T-helper 1 cell treated with Interleukin-12 subunit alpha and Interleukin-12 subunit beta and Interleukin-4 antibody, amounts not matched to agents 30 μg/mL and 1 μg/mL, for 36 hours (primary cell): Measurements from ENCODE around the gene ALDH9A1.
"Not testable (repeated sequence)": the region's sequence is repeated elsewhere in the genome, so short reads cannot be mapped to it uniquely, and the experiment has no call there.

Experiments used
- H3K27ac Mint-ChIP-seq: one replicate; pipeline ENCODE4 v1.8.0; 2021; ENCODE audit warnings: mild to moderate bottlenecking, mixed read lengths
- H3K27me3 Mint-ChIP-seq: one replicate; pipeline ENCODE4 v1.8.0; 2021; ENCODE audit warnings: low read depth, mixed read lengths
- H3K36me3 Mint-ChIP-seq: one replicate; pipeline ENCODE4 v1.8.0; 2021; ENCODE audit warnings: low read depth, mixed read lengths
- H3K4me1 Mint-ChIP-seq: one replicate; pipeline ENCODE4 v1.8.0; 2021; ENCODE audit warnings: low read depth, mixed read lengths
- H3K4me3 Mint-ChIP-seq: one replicate; pipeline ENCODE4 v1.8.0; 2021; ENCODE audit warnings: mild to moderate bottlenecking, moderate library complexity, mixed read lengths
- H3K9me3 Mint-ChIP-seq: one replicate; pipeline ENCODE4 v1.8.0; 2021; ENCODE audit warnings: mixed read lengths

ALDH9A1 gene

DNA sequence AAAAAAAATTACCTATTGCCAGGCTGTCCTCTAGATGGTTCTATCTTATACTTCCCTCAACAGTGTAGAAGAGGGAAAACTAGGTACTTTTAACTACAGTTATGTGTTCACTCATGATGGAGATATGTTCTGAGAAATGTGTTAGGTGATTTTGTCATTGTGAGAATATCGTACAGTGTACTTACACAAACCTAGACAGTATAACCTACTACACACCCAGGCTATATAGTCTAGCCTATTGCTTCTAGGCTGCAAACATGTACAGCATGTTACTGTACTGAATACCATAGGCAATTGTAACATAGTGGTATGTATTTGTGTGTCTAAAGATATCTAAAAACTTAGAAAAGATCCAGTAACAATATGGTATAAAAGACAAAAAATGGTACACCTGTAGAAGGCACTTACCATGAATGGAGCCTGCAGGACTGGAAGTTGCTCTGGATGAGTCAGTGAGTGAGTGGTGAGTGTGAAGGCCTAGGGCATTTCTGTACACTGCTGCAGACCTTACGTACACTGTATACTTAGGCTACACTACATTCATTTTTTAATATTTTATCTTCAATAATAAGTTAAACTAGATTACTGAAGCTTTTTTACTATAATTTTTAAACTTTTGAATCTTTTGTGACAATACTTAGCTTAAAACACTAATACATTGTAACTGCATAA is 54.2 kb downstream of the ALDH9A1 start:
- Mint-ChIP-seq H3K9me3 (no peaks in the 10 kb centered on the region), H3K27ac (no peak overlapping the region), H3K36me3 (peaks cover 3% of the 10 kb centered on the region), H3K4me3 (no peak overlapping the region), H3K27me3 (no peaks in the 10 kb centered on the region), H3K4me1 (peaks cover 20% of the 10 kb centered on the region)

DNA sequence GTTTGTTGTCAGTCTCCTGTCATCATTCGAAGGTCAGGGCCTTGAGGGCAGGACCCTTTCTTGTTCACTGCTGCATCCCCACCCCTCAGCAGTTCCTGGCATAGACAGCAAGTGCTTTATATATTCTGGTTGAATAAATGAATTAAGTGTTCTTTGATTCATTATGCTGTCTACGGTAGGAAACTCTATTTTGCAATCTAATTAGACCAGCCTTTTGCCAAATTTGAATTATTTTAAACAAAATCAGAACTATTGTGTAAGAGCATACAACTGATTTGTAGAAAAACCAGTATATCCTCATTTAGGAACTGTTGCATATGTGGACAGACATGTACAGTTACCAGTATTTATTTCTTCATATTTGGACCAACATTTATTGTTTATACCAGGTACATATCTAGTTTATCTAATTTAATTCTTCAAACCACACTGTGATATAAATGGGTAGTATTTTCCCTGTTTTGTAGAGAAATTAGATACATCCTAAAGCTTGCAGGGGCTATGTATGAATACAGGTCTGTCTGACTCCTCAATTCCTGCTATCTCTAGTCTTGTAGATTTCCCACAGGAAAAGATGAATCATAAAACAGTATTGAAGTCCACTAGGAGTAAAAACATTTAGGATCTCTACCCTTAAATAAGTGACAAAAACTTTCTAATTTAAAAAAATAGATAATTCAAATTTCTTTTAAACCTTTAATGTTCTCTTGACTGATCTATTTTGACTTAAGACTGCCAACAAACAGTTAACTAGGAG is 57.0 kb downstream of the ALDH9A1 start:
- Mint-ChIP-seq H3K4me3 (no peak overlapping the region), H3K27me3 (no peaks in the 10 kb centered on the region), H3K27ac (no peak overlapping the region), H3K4me1 (peaks cover 16% of the 10 kb centered on the region), H3K36me3 (peaks cover 3% of the 10 kb centered on the region), H3K9me3 (no peaks in the 10 kb centered on the region)

DNA sequence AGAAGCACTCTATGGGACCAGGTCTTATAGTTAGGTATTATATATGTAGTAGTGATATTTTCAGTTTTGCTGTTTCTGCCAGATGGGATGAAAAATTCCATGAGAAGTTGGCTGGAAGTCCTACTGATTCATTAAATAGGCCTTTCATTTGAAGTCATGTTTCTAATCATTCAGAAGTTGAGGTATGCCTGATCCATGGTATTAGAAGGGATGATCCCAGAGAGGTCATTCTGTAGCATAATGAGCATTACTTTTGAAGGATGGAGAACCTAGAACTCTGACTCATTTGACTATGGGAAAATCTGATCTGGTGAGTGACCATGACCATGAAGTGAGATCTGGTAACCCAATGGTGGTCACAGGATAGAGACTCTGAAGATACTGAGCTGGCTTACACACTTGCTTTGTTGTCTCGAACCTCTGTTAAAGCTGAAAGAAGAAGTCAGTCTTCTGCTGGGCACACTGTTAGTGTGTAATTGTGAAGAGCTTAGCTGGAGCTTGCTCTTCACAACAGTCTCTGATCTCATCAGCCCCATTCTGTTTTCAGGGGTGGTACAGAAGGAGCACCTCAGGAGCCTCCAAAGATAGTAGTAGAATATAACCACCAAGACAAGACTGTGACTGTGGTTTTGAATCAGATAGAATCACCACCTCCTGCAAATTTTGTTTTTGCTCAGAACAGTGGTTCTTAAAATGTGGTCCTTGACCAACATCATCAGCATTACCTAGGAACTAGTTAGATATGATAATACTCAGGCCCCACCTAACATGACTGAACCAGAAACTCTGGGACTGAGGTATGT is 58.3 kb downstream of the ALDH9A1 start:
- no peaks in the 10 kb centered on the region for H3K9me3 Mint-ChIP-seq
- H3K36me3 Mint-ChIP-seq = no peaks in the 10 kb centered on the region
- no peaks in the 10 kb centered on the region for H3K27me3 Mint-ChIP-seq
- H3K4me3 Mint-ChIP-seq = no peak overlapping the region
- no peak overlapping the region for H3K27ac Mint-ChIP-seq
- peaks cover 7% of the 10 kb centered on the region for H3K4me1 Mint-ChIP-seq

DNA sequence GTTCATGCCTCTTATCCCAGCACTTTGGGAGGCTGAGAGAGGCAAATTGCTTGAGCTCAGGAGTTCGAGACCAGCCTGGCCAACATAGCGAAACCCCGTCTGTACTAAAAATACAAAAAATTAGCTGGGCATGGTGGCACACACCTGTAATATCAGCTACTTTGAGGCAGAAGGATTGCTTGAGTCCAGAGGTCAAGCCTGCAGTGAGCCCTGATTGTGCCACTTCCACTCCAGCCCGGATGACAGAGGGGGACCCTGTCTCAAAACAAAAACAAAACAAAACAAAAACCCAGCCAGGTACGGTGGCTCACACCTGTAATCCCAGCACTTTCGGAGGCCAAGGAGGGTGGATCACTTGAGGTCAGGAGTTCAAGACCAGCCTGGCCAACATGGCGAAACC is 60.2 kb downstream of the ALDH9A1 start:
- not testable (repeated sequence) for H3K4me1 Mint-ChIP-seq, H3K36me3 Mint-ChIP-seq

DNA sequence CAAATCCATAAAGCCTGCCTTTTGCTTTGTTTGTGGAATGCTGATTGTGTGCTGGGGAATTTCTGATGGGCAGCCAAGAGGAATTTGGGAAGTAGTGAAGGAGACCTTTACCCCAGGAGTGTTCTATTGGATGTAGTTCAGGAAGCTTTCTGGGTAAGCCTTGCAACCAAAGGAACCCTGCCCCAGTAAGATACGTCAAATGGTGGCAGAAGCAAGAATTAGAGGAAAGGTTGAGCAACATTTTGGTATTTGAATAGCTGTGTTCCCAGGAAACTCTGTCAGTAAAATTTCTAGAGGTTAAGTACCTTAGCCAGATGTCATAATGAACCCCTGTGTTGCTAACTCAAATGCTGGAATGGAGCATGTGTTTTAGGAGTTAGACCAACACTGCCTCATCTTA is 60.9 kb downstream of the ALDH9A1 start:
- Mint-ChIP-seq H3K36me3 (no peaks in the 10 kb centered on the region), H3K27me3 (peaks cover 7% of the 10 kb centered on the region), H3K27ac (no peak overlapping the region), H3K9me3 (no peaks in the 10 kb centered on the region), H3K4me3 (no peak overlapping the region), H3K4me1 (peaks cover 13% of the 10 kb centered on the region)

More for the DNA sequence above, 60.2 kb downstream of the ALDH9A1 start:
- not testable (repeated sequence) for H3K4me3 Mint-ChIP-seq, H3K27ac Mint-ChIP-seq, H3K9me3 Mint-ChIP-seq, H3K27me3 Mint-ChIP-seq

DNA sequence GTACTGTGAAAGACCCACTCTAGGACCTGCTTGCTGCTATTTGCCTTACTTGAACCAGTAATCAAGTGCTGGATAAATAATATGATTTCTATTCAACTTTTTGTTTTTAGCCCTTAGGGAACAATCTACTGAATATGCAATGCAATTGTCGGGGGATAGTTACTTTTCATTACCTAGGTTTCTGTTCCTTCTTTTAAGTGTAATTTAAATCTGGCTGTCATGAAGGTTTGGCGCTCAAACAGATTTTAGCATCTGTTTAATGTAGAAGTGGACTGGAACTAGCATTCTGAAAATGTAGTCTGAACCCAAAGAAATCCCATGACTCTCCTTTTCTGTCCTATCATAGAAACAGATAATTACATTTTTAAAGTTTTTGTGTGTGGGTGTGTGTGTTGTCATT is 62.5 kb downstream of the ALDH9A1 start:
- H3K4me3 Mint-ChIP-seq = no peak overlapping the region
- H3K4me1 Mint-ChIP-seq = peaks cover 11% of the 10 kb centered on the region

DNA sequence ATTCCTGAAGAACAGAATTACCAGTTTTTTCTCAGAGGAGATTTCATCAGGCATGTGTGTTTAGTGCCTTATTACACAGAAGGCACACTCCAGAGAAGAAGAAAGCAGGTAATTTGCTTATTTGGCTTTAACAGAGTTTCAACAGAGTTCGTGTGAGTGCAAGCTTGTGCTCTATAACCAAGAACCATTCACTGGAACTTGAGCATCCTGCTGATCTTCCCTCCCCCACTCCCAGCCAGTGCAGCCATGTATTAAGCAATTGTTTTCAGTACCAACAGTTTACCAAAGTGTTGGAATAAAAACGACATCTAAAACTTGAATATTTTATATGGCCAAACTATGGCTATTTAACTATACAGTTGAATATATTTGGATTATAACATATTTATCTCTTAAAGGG is 63.0 kb downstream of the ALDH9A1 start:
- Mint-ChIP-seq H3K4me3 (no peak overlapping the region), H3K9me3 (no peaks in the 10 kb centered on the region), H3K36me3 (no peaks in the 10 kb centered on the region), H3K27me3 (peaks cover 7% of the 10 kb centered on the region), H3K27ac (no peak overlapping the region), H3K4me1 (peaks cover 11% of the 10 kb centered on the region)

More for the DNA sequence above, 62.5 kb downstream of the ALDH9A1 start:
- H3K36me3 Mint-ChIP-seq = no peaks in the 10 kb centered on the region
- H3K27me3 Mint-ChIP-seq = peaks cover 7% of the 10 kb centered on the region
- H3K27ac Mint-ChIP-seq = no peak overlapping the region
- H3K9me3 Mint-ChIP-seq = no peaks in the 10 kb centered on the region

DNA sequence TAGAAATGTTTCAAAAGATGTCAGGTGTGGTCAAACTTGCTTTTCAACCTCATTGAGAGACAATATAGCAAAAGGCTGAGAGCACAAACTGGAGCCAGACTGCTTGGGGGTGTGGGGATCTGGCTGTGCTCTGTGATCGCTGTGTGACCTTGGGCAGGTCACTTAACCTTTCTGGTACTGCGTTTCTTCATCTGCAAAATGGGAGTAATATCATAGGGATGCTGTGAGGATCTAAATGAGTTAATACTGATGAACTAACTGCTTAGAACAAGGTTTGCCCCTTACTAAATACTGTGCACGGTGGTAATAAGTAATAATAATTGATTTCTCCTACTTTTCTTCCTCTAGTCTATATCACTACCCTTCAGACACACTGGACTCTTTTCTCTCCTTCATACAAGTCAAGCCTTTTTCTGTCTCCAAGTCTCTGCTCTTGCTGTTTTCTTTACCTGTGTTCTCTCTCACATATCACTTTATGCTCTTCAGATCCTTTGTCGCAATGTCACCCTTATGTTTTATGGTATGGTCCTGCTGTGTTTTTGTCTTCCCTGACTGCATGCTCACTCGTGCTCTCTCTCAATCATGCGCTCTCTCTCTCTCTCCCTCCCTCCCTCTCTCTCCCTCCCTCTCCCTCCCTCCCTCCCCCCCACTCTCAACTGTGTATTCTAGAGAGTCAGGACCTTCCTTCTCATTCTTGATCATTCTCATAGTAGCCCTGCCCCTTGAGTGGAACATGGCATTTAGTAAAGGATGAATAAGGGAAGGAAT is 64.0 kb downstream of the ALDH9A1 start:
- Mint-ChIP-seq H3K36me3 (no peaks in the 10 kb centered on the region), H3K27ac (no peak overlapping the region), H3K27me3 (peaks cover 7% of the 10 kb centered on the region), H3K9me3 (no peaks in the 10 kb centered on the region), H3K4me3 (no peak overlapping the region), H3K4me1 (peaks cover 10% of the 10 kb centered on the region)

DNA sequence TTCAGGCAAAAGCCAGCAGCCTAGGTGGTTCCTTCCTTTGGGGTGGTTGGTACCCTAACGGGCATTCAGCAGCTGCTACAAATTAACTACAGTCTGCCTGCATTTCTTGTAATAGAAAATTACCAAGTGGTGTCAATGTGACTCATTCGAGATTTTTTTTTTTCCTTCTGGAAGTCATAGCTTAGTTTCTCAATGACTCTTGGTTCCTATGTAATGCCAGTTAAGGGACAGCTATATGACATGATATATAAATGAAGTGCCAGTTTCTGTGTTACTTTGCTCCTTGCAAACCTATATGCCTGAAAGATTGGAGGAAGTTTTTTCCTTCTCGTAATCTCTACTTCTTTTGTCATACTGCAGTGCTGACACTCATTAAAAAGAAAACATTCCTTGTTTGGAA is 64.7 kb downstream of the ALDH9A1 start:
- Mint-ChIP-seq H3K27me3 (peaks cover 13% of the 10 kb centered on the region), H3K36me3 (no peaks in the 10 kb centered on the region), H3K4me3 (no peak overlapping the region), H3K27ac (no peak overlapping the region), H3K9me3 (no peaks in the 10 kb centered on the region), H3K4me1 (peaks cover 13% of the 10 kb centered on the region)

DNA sequence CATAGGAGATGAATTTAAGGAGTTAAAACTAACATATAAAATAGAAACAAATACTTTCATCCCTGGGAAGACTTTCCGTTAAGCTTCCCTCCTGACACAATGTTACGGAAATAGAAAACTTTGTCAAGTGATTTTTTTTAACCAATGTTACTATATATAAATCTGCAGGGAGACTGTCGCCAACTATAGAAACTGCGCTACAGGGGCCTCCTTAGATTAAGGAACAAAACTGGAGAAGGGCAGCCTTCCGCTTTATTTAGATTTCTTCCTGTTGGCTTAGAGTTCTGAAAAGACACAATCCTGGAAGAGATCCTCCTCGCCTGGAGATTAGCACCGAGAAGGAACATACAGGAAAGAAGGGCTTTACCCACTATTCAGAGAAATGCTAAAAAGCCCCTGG is 65.9 kb downstream of the ALDH9A1 start:
- H3K4me3 Mint-ChIP-seq = peak overlapping the region; percentile 22

DNA sequence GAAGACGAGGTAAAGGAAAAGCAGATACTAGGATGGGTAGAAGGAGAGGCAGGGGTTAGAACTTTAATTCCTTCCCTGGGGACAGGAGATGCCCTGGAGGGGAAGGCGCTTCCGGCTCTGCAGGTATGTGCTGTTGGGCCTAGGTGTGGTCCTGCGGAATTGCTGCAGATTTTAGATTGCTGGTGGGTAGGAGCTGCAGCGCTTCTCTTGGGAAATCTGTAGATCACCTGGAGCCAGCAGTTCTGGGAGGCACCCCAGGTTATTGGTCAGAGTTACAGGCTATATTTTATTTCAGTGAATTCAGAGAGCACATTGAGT is 66.3 kb downstream of the ALDH9A1 start:
- no peak overlapping the region for H3K4me3 Mint-ChIP-seq
- H3K27ac Mint-ChIP-seq = no peak overlapping the region
- H3K9me3 Mint-ChIP-seq = no peaks in the 10 kb centered on the region
- H3K36me3 Mint-ChIP-seq = no peaks in the 10 kb centered on the region
- H3K27me3 Mint-ChIP-seq = peaks cover 13% of the 10 kb centered on the region
- H3K4me1 Mint-ChIP-seq = peaks cover 13% of the 10 kb centered on the region

More for the DNA sequence above, 65.9 kb downstream of the ALDH9A1 start:
- Mint-ChIP-seq H3K9me3 (no peaks in the 10 kb centered on the region), H3K27me3 (peaks cover 13% of the 10 kb centered on the region), H3K4me1 (peaks cover 13% of the 10 kb centered on the region), H3K36me3 (no peaks in the 10 kb centered on the region), H3K27ac (no peak overlapping the region)

DNA sequence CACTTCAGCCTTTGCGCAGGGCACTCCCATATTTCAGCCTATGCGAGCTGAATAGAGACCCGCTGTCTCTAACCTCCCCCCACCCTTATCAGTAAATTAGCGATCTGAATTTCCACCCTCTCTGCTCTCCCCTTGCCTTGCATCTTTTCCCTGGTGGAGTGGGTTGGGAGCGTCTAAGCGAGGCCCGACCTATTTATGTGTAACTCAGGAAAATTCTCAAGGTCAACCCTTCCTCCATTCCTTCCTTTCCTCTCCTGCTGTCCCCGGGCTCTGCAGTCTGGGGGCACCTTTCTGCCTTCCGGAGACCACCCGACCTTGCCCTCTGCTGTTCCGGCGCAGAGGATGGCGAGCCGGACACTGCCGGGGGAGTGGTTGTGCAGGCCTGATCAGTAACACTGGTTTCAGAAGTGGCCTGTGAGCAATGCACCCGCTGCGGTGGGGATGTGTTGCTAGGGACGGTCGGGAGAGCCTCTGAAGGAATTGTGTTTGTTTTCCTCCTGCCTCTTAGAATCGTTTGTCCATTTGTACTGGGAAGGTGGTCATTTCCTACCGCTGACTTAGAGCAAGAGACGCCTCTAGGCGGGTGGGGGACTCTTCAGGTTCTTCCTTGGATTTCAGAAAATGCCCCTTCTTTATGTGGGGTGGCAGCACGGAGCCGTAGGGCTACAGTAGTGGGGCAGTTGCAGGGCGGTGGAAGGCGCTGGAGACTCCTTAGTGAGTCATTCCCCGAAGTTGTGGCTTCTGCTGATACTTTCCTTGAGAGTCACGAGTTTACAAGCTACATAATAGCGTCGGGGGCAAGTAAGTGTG is 66.8 kb downstream of the ALDH9A1 start:
- Mint-ChIP-seq H3K27me3 (peaks cover 14% of the 10 kb centered on the region), H3K36me3 (no peaks in the 10 kb centered on the region), H3K4me3 (no peak overlapping the region), H3K9me3 (no peaks in the 10 kb centered on the region), H3K27ac (no peak overlapping the region), H3K4me1 (peaks cover 13% of the 10 kb centered on the region)

DNA sequence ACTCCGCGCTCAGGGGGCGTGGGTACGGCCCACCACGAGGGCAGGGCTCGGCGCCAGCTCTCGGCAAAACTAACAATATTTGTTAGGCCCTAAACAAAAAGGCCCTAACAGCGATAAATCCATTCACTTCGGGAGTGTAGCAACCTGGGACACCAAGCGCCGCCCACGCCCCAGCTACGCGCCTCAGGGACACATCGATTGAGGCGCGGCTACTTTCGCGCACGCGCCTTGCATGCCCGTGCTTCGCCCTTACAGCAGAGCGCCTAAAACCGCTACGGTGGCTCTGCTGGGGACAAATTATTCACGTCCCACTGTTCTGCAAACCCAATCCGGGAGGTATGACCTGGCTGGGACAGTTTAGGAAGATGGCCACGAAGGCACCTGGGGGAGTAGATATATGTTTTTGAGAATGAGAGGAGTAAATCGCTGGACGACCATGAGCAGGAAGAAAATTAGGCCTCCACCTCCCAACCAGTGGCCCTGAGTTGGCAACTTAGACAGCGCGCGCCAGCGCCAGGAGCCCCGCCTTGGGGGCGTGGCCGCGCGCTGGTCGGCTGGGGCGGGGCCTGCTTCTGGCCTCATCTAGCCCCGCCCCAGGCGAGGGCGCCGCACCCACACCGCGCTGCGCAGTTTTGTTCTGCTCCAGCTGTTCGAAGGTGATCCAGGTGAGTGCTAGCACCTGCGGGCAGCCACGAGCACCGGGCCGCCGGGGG is 67.6 kb downstream of the ALDH9A1 start, which contains the start of gene MGST3:
Gene MGST3 (plus strand): TSS at position 606 of the 713 bp plus-strand sequence. CDS start 18,614 bp downstream, outside the sequence.
- peaks cover 15% of the 10 kb centered on the region for H3K27me3 Mint-ChIP-seq
- H3K4me3 Mint-ChIP-seq = no peak within 1 kb of the TSS
- peaks cover 13% of the 10 kb centered on the region for H3K4me1 Mint-ChIP-seq
- H3K36me3 Mint-ChIP-seq = no peaks in the 10 kb centered on the region
- no peak within 1 kb of the TSS for H3K27ac Mint-ChIP-seq
- H3K9me3 Mint-ChIP-seq = no peaks in the 10 kb centered on the region
